ENCODE results near the gene USH1G. TPM values are rescaled to one million over a fixed set of nuclear protein-coding genes. Genes with fewer than 3 reads are reported as not detected.

USH1G gene
- polyA plus RNA-seq, 3 donors, result not detected

DNA sequence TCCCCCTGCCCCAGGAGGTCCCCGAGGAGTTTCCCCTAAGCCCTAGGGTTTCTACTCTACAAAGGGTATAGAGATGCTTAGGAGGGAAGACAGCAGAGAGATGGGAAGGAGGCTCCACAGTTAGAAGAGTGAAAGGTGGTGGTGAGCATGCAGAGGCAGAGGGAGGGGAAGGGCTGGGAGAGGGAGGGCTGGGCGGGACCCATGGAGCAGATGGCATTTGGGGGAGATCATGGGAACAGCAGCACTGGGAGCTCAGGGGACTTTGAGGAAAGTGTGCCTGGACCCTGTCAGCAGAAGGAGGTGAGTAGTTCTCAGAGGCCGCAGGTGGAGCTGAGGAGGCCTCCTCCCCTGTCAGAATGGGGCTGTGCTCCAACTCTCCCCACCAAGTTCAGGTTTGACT is 12.0 kb upstream of the USH1G start:
- no peak overlapping the region for H3K27ac Mint-ChIP-seq
- TF ChIP-seq CTCF (IDR thresholded peaks at IDR 0.05), result no peak
- intact Hi-C loops (cut with micrococcal nuclease), result no loop called here
- H3K4me1 Mint-ChIP-seq, result peaks cover 8% of the 10 kb centered on the region
- H3K79me2 ChIP-seq (ENCODE audit: insufficient read depth, low read length), result no peaks in the 10 kb centered on the region
- H3K4me1 ChIP-seq (ENCODE audit: control insufficient read depth in 1 of 2, insufficient read depth in 2 of 2, low read length in 2 of 2), result peaks cover 0 to 6% of the 10 kb centered on the region in 2 donors
- H4K20me1 ChIP-seq (ENCODE audit: insufficient read depth, low read length), result no peaks in the 10 kb centered on the region
- no peak overlapping the region for H3K4me3 ChIP-seq (replicated peaks in 1 of 3; ENCODE audit: low read depth in 2 of 3, low read length in 3 of 3)
- no peaks in the 10 kb centered on the region for H3K36me3 ChIP-seq (replicated peaks in 1 of 2; ENCODE audit: control insufficient read depth in 1 of 2, insufficient read depth in 2 of 2, low read length in 2 of 2)
- H2AFZ ChIP-seq (ENCODE audit: insufficient read depth, low read depth, low read length, poor library complexity, severe bottlenecking), result no peak overlapping the region
- H3K4me3 Mint-ChIP-seq, result peak overlapping the region in 1 of 2 donors; percentile 76
- H3K27me3 ChIP-seq (ENCODE audit: control insufficient read depth in 2 of 2, insufficient read depth in 2 of 2, low read length in 2 of 2), result peaks cover 42 to 85% of the 10 kb centered on the region in 2 donors
- H3K27me3 Mint-ChIP-seq (ENCODE audit: low read depth in 3 of 3), result peaks cover 72 to 95% (median 82%) of the 10 kb centered on the region in 3 donors
- H3K9ac ChIP-seq (ENCODE audit: insufficient read depth, low read length, poor library complexity, severe bottlenecking), result no peak overlapping the region
- peaks cover 0 to 9% (median 2%) of the 10 kb centered on the region in 7 donors for H3K9me3 Mint-ChIP-seq
- no peak for DNase-seq
- WGBS (ENCODE audit: insufficient coverage), result 100% methylated on average over 1 of the region's 3 CpGs
- no peak overlapping the region for H3K4me2 ChIP-seq (replicated peaks; ENCODE audit: extremely low read depth, low read length, poor library complexity, severe bottlenecking)
- peaks cover 0 to 15% of the 10 kb centered on the region in 2 donors for H3K9me3 ChIP-seq (replicated peaks in 1 of 2; ENCODE audit: control insufficient read depth in 1 of 2, insufficient read depth in 1 of 2, low read length in 2 of 2)
- H3K27ac ChIP-seq (ENCODE audit: low read depth in 1 of 2, low read length in 2 of 2), result no peak overlapping the region
- no peaks in the 10 kb centered on the region for H3K36me3 Mint-ChIP-seq

DNA sequence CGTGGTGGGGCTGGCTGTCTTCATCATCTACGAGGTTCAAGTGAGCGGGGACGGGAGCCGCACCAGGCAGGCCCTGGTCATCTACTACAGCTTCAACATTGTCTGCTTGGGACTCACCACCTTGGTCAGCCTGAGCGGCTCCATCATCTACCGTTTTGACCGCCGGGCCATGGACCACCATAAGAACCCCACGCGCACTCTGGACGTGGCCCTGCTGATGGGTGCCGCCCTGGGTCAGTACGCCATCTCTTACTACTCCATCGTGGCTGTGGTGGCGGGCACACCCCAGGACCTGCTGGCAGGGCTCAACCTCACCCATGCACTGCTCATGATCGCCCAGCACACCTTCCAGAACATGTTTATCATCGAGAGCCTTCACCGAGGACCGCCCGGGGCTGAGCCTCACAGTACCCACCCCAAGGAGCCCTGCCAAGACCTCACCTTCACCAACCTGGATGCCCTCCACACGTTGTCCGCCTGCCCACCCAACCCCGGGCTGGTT is 7.5 kb upstream of the USH1G start:
- TF ChIP-seq CTCF (IDR thresholded peaks at IDR 0.05), result no peak
- H3K27me3 Mint-ChIP-seq (ENCODE audit: low read depth in 3 of 3), result peaks cover 56 to 86% (median 62%) of the 10 kb centered on the region in 3 donors
- intact Hi-C loops (cut with micrococcal nuclease), result no loop called here
- Histone ChIP-seq H3K79me2 (ENCODE audit: insufficient read depth, low read length) (no peaks in the 10 kb centered on the region), H3K9ac (ENCODE audit: insufficient read depth, low read length, poor library complexity, severe bottlenecking) (no peak overlapping the region), H3K27ac (ENCODE audit: low read depth in 1 of 2, low read length in 2 of 2) (no peak overlapping the region), H3K27me3 (ENCODE audit: control insufficient read depth in 2 of 2, insufficient read depth in 2 of 2, low read length in 2 of 2) (peaks cover 23 to 63% of the 10 kb centered on the region in 2 donors), H3K4me1 (ENCODE audit: control insufficient read depth in 1 of 2, insufficient read depth in 2 of 2, low read length in 2 of 2) (peaks cover 0 to 6% of the 10 kb centered on the region in 2 donors), H3K4me3 (replicated peaks in 1 of 3; ENCODE audit: low read depth in 2 of 3, low read length in 3 of 3) (no peak overlapping the region), H3K36me3 (replicated peaks in 1 of 2; ENCODE audit: control insufficient read depth in 1 of 2, insufficient read depth in 2 of 2, low read length in 2 of 2) (no peaks in the 10 kb centered on the region), H3K4me2 (replicated peaks; ENCODE audit: extremely low read depth, low read length, poor library complexity, severe bottlenecking) (no peak overlapping the region), H3K9me3 (replicated peaks in 1 of 2; ENCODE audit: control insufficient read depth in 1 of 2, insufficient read depth in 1 of 2, low read length in 2 of 2) (peaks cover 0 to 3% of the 10 kb centered on the region in 2 donors), H2AFZ (ENCODE audit: insufficient read depth, low read depth, low read length, poor library complexity, severe bottlenecking) (no peak overlapping the region), H4K20me1 (ENCODE audit: insufficient read depth, low read length) (no peaks in the 10 kb centered on the region)
- peaks cover 10% of the 10 kb centered on the region for H3K4me1 Mint-ChIP-seq
- peak overlapping the region in 1 of 7 donors; percentile 20 for H3K27ac Mint-ChIP-seq
- H3K4me3 Mint-ChIP-seq, result no peak overlapping the region
- H3K36me3 Mint-ChIP-seq, result no peaks in the 10 kb centered on the region
- DNase-seq, result no peak
- 96% methylated on average over 22 of the region's 24 CpGs for WGBS (ENCODE audit: insufficient coverage)
- peaks cover 0 to 7% (median 0%) of the 10 kb centered on the region in 7 donors for H3K9me3 Mint-ChIP-seq
